DND-41 (cell line): Measurements from ENCODE around the gene MINPP1.

Experiments
- ATAC-seq: fragments of 200-7000 bp; cut with Tn5 transposase; 3 replicates; pipeline ENCODE4 v1.9.1; 2021; ENCODE audit warnings: low read depth; ENCODE audit not compliant: insufficient read depth
- DNase-seq: peaks from one replicate; pipeline ENCODE4 v3.0.0-alpha.2; 2020
- H2AFZ ChIP-seq: 2 replicates; pipeline ENCODE4 v1.6.0; 2012; ENCODE audit warnings: low read depth, low read length
- H3K27ac ChIP-seq: 2 replicates; pipeline ENCODE4 v1.5.1; 2012; ENCODE audit warnings: low read length, inconsistent platforms
- H3K27me3 ChIP-seq: fragments of 200-600 bp; sonication (generic); 2 replicates; pipeline ENCODE4 v1.6.0; 2012; ENCODE audit warnings: low read length, mild to moderate bottlenecking, inconsistent platforms; ENCODE audit not compliant: insufficient read depth, poor library complexity
- H3K36me3 ChIP-seq: 2 replicates; pipeline ENCODE4 v1.5.1; 2012; ENCODE audit warnings: low read length, inconsistent platforms; ENCODE audit not compliant: insufficient read depth
- H3K4me1 ChIP-seq: 2 replicates; pipeline ENCODE4 v1.5.1; 2012; ENCODE audit warnings: mild to moderate bottlenecking, low read length; ENCODE audit not compliant: insufficient read depth
- H3K4me2 ChIP-seq: 2 replicates; pipeline ENCODE4 v1.6.0; 2012; ENCODE audit warnings: mild to moderate bottlenecking, moderate library complexity, low read length, inconsistent platforms; ENCODE audit not compliant: insufficient read depth
- H3K4me3 ChIP-seq, 2 experiments: fragments of 200-600 bp in 1 of 2; shearing (Covaris generic) in 1 of 2; 2 replicates each; pipeline ENCODE4 v1.5.1; 2012 to 2016; ENCODE audit warnings: inconsistent platforms in 2 of 2, low read length in 2 of 2, mild to moderate bottlenecking in 2 of 2, low read depth in 1 of 2, moderate library complexity in 1 of 2
- H3K79me2 ChIP-seq: 2 replicates; pipeline ENCODE4 v1.6.0; 2012; ENCODE audit warnings: low read length, inconsistent platforms; ENCODE audit not compliant: insufficient read depth
- H3K9ac ChIP-seq: 2 replicates; pipeline ENCODE4 v1.6.0; 2012; ENCODE audit warnings: low read depth, mild to moderate bottlenecking, inconsistent platforms, low read length, moderate library complexity
- H3K9me3 ChIP-seq: 2 replicates; pipeline ENCODE4 v1.5.1; 2012; ENCODE audit warnings: low read length, moderate library complexity, mild to moderate bottlenecking, inconsistent platforms; ENCODE audit not compliant: insufficient read depth, severe bottlenecking
- H4K20me1 ChIP-seq: 2 replicates; pipeline ENCODE4 v1.6.0; 2012; ENCODE audit warnings: low read length; ENCODE audit not compliant: insufficient read depth
- CTCF ChIP-seq: IDR thresholded peaks from 2 replicates; pipeline ENCODE4 v1.5.1; 2012; ENCODE audit warnings: borderline replicate concordance, low read length, moderate library complexity, mild to moderate bottlenecking; ENCODE audit not compliant: poor library complexity, severe bottlenecking; ENCODE audit errors: extremely low read depth
- EZH2 ChIP-seq: IDR thresholded peaks from 3 replicates; pipeline ENCODE4 v1.6.1; 2012; ENCODE audit warnings: borderline replicate concordance, low read depth, mild to moderate bottlenecking, moderate library complexity, low read length, inconsistent platforms; ENCODE audit not compliant: severe bottlenecking

The MINPP1 gene

GRCh38 chr10:87593702-87594101 lies 89.0 kb downstream of the MINPP1 start:
- no peak for DNase-seq
- no peak for TF ChIP-seq EZH2
- H3K9me3 ChIP-seq = no peaks in the 10 kb centered on the region
- no peak for ATAC-seq
- no peaks in the 10 kb centered on the region for H3K79me2 ChIP-seq
- no peaks in the 10 kb centered on the region for H4K20me1 ChIP-seq
- no peak overlapping the region for H3K4me3 ChIP-seq
- no peaks in the 10 kb centered on the region for H3K4me1 ChIP-seq
- no peak overlapping the region for H2AFZ ChIP-seq
- no peak overlapping the region for H3K4me2 ChIP-seq
- H3K9ac ChIP-seq = no peak overlapping the region
- peaks cover 4% of the 10 kb centered on the region for H3K27me3 ChIP-seq
- no peaks in the 10 kb centered on the region for H3K36me3 ChIP-seq
- no peak overlapping the region for H3K27ac ChIP-seq

GRCh38 chr10:87594181-87594580 lies 89.5 kb downstream of the MINPP1 start:
- Histone ChIP-seq H3K27me3 (peaks cover 4% of the 10 kb centered on the region), H3K9ac (no peak overlapping the region), H3K9me3 (no peaks in the 10 kb centered on the region), H4K20me1 (no peaks in the 10 kb centered on the region), H3K27ac (no peak overlapping the region), H3K79me2 (no peaks in the 10 kb centered on the region), H3K4me2 (no peak overlapping the region), H2AFZ (no peak overlapping the region), H3K36me3 (no peaks in the 10 kb centered on the region), H3K4me3 (no peak overlapping the region), H3K4me1 (no peaks in the 10 kb centered on the region)
- TF ChIP-seq CTCF (no peak), EZH2 (no peak)
- no peak for DNase-seq
- no peak for ATAC-seq

DNA sequence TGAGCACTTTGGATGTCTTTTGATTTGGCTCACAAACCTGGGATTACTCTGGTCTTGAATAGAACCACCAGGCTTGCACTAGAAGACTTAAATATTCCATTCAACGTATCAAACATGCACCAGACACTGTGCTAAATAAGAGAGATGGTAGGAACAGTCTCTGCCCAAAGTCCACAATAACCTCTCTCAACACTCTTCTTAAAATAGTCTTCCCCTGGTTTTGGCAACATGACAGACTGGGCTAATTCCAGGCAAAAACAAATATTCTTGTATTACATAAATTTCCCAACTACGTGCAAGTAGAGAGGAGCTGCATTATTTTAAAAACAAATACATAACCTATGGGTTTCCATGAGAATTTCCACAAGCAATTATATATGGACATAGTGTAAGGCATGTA lies 90.2 kb downstream of the MINPP1 start:
- DNase-seq (no peak), ATAC-seq (no peak)
- Histone ChIP-seq H3K4me3 (no peak overlapping the region), H4K20me1 (no peaks in the 10 kb centered on the region), H3K9ac (no peak overlapping the region), H3K4me2 (no peak overlapping the region), H3K9me3 (no peaks in the 10 kb centered on the region), H3K36me3 (no peaks in the 10 kb centered on the region), H3K79me2 (no peaks in the 10 kb centered on the region), H3K27me3 (peaks cover 4% of the 10 kb centered on the region), H2AFZ (no peak overlapping the region), H3K4me1 (no peaks in the 10 kb centered on the region), H3K27ac (no peak overlapping the region)
- TF ChIP-seq CTCF (no peak), EZH2 (no peak)

DNA sequence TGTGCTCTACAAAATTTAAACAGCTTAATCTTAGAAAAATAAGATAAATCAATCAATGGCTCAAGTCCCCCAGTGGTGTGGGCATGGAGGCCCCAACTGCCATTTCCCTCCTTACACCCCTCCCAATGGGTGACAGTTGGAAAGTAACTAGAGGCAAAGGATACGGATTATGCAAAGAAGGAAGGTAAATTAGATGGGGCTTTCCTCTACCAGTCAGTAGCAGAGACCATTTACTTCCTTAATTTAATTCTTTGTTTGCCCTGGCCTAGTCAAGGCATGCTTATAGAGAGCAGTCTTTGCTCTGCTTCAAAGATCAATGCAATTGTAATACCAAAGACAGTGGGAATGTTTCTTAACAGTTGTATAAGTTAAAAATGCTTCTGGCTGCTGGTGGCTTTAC lies 91.7 kb downstream of the MINPP1 start:
- no peak overlapping the region for H3K4me2 ChIP-seq
- H3K4me1 ChIP-seq = no peaks in the 10 kb centered on the region
- H4K20me1 ChIP-seq = no peaks in the 10 kb centered on the region
- no peak overlapping the region for H3K27ac ChIP-seq
- ATAC-seq = no peak
- no peaks in the 10 kb centered on the region for H3K36me3 ChIP-seq
- H3K27me3 ChIP-seq = peaks cover 4% of the 10 kb centered on the region
- H2AFZ ChIP-seq = no peak overlapping the region
- H3K4me3 ChIP-seq = no peak overlapping the region
- DNase-seq = no peak
- H3K9ac ChIP-seq = no peak overlapping the region
- no peaks in the 10 kb centered on the region for H3K9me3 ChIP-seq
- H3K79me2 ChIP-seq = no peaks in the 10 kb centered on the region
- TF ChIP-seq CTCF (no peak), EZH2 (no peak)
